ENCODE measurements around the gene BCAS4. TPM values are rescaled to one million over a fixed set of nuclear protein-coding genes. Genes with fewer than 3 reads are reported as not detected.

BCAS4 gene
- total RNA-seq, 2 experiments from 2014 or later = 19.0 to 20.9 TPM

DNA sequence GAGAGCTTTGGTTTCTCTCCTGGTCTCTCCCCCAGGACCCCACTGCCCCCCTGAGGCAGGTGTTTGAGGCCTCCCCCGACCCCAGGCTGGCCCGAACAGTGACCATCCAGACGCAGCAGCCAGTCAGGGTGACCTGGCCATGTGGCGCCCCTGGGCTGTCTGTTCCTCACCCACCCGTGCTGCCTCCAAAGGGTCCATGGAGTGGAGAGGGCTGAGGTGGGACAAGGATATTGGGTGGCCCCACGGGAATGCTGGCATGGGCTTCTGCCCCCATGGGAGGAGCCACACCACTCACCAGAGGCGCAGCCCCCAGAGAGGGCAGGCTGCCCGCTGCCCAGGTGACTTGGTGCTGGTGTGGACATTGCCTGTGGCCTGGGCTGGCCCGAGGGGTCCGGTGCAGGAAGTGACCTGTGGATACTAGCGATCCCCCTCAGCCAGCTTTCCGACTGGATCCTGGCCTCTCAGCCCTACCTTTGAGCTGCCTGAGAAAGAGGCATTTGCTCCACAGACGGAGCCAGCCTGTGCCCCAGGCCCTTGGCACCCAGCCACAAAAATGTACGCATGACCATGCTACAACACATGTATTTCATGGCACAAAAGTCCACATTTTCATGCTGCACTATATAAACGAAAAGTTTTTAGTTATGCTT lies 50.8 kb downstream of the BCAS4 start:
- TF ChIP-seq, protein P1, sequence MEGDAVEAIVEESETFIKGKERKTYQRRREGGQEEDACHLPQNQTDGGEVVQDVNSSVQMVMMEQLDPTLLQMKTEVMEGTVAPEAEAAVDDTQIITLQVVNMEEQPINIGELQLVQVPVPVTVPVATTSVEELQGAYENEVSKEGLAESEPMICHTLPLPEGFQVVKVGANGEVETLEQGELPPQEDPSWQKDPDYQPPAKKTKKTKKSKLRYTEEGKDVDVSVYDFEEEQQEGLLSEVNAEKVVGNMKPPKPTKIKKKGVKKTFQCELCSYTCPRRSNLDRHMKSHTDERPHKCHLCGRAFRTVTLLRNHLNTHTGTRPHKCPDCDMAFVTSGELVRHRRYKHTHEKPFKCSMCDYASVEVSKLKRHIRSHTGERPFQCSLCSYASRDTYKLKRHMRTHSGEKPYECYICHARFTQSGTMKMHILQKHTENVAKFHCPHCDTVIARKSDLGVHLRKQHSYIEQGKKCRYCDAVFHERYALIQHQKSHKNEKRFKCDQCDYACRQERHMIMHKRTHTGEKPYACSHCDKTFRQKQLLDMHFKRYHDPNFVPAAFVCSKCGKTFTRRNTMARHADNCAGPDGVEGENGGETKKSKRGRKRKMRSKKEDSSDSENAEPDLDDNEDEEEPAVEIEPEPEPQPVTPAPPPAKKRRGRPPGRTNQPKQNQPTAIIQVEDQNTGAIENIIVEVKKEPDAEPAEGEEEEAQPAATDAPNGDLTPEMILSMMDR (IDR thresholded peaks at IDR 0.05) = no peak
- H3K27ac Mint-ChIP-seq = no peak overlapping the region

DNA sequence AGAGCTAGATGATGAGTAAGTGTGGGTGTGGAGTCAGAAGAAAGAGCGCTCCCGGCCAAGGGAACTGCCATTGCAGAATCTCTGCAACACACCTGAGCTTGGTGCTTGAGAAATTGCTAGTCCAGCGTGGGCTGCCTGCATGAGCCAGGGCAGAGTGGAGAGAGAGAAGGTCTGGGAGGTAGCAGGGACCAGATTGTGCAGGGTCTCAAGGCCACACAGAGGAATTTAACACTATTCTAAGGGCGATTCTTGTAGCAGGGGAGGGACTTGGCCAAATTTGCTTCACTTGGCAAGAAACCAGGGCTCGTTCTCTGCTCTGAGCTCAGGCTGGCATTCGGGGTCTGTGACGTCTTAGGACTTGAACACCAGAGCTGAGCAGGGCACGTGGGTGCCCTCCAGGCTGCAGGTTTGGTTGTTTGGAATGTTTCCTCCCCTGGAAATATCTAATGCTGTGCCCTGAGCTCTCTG lies 53.5 kb downstream of the BCAS4 start:
- Mint-ChIP-seq H3K36me3 (ENCODE audit: low read depth) (peaks cover 18% of the 10 kb centered on the region), H3K4me3 (no peak overlapping the region), H3K27me3 (no peaks in the 10 kb centered on the region), H3K27ac (no peak overlapping the region), H3K4me1 (ENCODE audit: low read depth) (no peaks in the 10 kb centered on the region), H3K9me3 (no peaks in the 10 kb centered on the region)
- Histone ChIP-seq H3K4me3 (ENCODE audit: low read length) (no peak overlapping the region), H3K36me3 (ENCODE audit: insufficient read depth, low read length) (peaks cover 6% of the 10 kb centered on the region), H3K4me1 (ENCODE audit: insufficient read depth, low read length) (peaks cover 6% of the 10 kb centered on the region), H3K27me3 (ENCODE audit: control insufficient read depth in 1 of 2, insufficient read depth in 2 of 2, low read length in 2 of 2) (no peaks in the 10 kb centered on the region), H3K9me3 (ENCODE audit: control insufficient read depth in 1 of 2, insufficient read depth in 1 of 2, low read length in 2 of 2) (no peaks in the 10 kb centered on the region), H3K27ac (ENCODE audit: low read depth in 1 of 2, low read length in 2 of 2) (no peak overlapping the region)
- DNase-seq (no peak), ATAC-seq (ENCODE audit: poor library complexity) (no peak)
- intact Hi-C loops (cut with DNase I, micrococcal nuclease) = no loop called here
- TF ChIP-seq, protein P1 (IDR thresholded peaks at IDR 0.05) = no peak
- POLR2A ChIA-PET = interaction anchor here (0.7 to 2.6 kb wide), 2 partner anchors 54 to 506 kb away, joined by 3 to 7 read pairs; partner anchors contain the start of gene BCAS4
- CTCF ChIA-PET = interaction anchor here (1.4 kb wide), 1 partner anchor 54 kb away, joined by 3 read pairs; no protein-coding TSS in a partner anchor

More for the DNA sequence above, 50.8 kb downstream of the BCAS4 start:
- ChIA-PET CTCF (interaction anchor here (1.7 kb wide), 1 partner anchor 51 kb away, joined by 6 read pairs; the partner anchor contains the start of gene BCAS4), POLR2A (interaction anchor here (2.6 kb wide), 1 partner anchor 51 kb away, joined by 7 read pairs; the partner anchor contains the start of gene BCAS4)
- Mint-ChIP-seq H3K27me3 (no peaks in the 10 kb centered on the region), H3K4me1 (ENCODE audit: low read depth) (no peaks in the 10 kb centered on the region), H3K36me3 (ENCODE audit: low read depth) (peaks cover 31% of the 10 kb centered on the region), H3K4me3 (no peak overlapping the region), H3K9me3 (no peaks in the 10 kb centered on the region)
- Histone ChIP-seq H3K36me3 (ENCODE audit: insufficient read depth, low read length) (peaks cover 5% of the 10 kb centered on the region), H3K4me1 (ENCODE audit: insufficient read depth, low read length) (peaks cover 6% of the 10 kb centered on the region), H3K27me3 (ENCODE audit: control insufficient read depth in 1 of 2, insufficient read depth in 2 of 2, low read length in 2 of 2) (no peaks in the 10 kb centered on the region), H3K4me3 (ENCODE audit: low read length) (no peak overlapping the region), H3K27ac (ENCODE audit: low read depth in 1 of 2, low read length in 2 of 2) (no peak overlapping the region), H3K9me3 (ENCODE audit: control insufficient read depth in 1 of 2, insufficient read depth in 1 of 2, low read length in 2 of 2) (no peaks in the 10 kb centered on the region)
- ATAC-seq (ENCODE audit: poor library complexity) (no peak), DNase-seq (no peak)
- intact Hi-C loops (cut with DNase I, micrococcal nuclease) = no loop called here

DNA sequence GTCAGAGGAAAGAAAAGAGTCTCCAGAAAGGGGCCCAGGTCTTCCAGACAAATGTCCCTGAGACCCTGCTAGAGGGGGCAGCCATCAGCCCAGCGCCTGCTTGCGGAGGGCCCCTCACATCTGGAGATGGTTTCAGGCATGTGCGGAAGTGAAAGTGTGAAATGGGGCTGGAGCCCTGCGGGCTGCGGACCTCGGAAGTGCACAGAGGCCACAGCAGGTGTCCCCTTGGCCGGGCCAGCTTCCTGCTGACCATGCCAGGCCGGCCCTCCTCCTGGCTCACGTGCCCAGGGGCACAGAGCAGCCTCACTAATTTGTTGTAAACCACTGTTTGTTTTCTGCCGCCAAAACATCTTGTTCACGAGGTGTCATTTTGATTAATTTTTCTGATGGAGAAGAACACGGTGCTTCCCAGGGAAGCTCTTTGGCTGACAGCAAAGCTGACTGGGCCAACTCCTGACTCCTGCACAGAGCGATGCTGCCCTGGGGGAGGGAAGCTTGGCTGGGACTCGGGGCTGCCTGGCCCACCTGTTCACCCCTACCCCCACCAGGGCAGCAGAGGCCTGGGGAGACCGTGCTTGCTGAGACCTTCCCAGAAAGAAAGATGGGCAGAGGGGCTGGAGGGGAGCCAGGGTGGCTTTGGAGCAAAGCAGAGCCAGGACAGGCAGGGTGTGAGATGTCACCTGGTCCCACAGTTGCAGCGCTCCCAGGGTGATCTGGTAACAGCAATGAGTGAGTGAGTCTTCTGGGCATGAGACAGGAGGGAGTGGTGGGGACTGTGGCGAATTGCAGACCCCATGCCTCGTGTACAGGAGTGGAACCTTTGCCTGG lies 54.2 kb downstream of the BCAS4 start:
- ATAC-seq (ENCODE audit: poor library complexity) (no peak), DNase-seq (no peak)
- Mint-ChIP-seq H3K27me3 (no peaks in the 10 kb centered on the region), H3K36me3 (ENCODE audit: low read depth) (peaks cover 11% of the 10 kb centered on the region), H3K4me3 (no peak overlapping the region), H3K4me1 (ENCODE audit: low read depth) (no peaks in the 10 kb centered on the region), H3K9me3 (no peaks in the 10 kb centered on the region), H3K27ac (no peak overlapping the region)
- no peaks in the 10 kb centered on the region for H3K27me3 ChIP-seq (ENCODE audit: control insufficient read depth in 1 of 2, insufficient read depth in 2 of 2, low read length in 2 of 2)
- no peak overlapping the region for H3K4me3 ChIP-seq (ENCODE audit: low read length)
- peaks cover 6% of the 10 kb centered on the region for H3K4me1 ChIP-seq (ENCODE audit: insufficient read depth, low read length)
- ChIA-PET CTCF (interaction anchor here (1.4 kb wide), 1 partner anchor 55 kb away, joined by 3 read pairs; no protein-coding TSS in a partner anchor), POLR2A (no interaction called here)
- H3K36me3 ChIP-seq (ENCODE audit: insufficient read depth, low read length) = peaks cover 6% of the 10 kb centered on the region
- intact Hi-C loops (cut with DNase I, micrococcal nuclease) = no loop called here
- TF ChIP-seq, protein P1 (IDR thresholded peaks at IDR 0.05) = no peak
- no peak overlapping the region for H3K27ac ChIP-seq (ENCODE audit: low read depth in 1 of 2, low read length in 2 of 2)
- no peaks in the 10 kb centered on the region for H3K9me3 ChIP-seq (ENCODE audit: control insufficient read depth in 1 of 2, insufficient read depth in 1 of 2, low read length in 2 of 2)

Measured in CD4-positive, alpha-beta T cell (primary cell).